HG03045 (cell line): ENCODE results near the gene PDC.

Experiments used
- ATAC-seq: cut with Tn5 transposase; IDR thresholded peaks from one replicate; pipeline ENCODE4 v1.9.1; 2021; ENCODE audit warnings: mild to moderate bottlenecking, moderate library complexity; ENCODE audit not compliant: unreplicated experiment

Gene PDC

GRCh38 chr1:186461014-186461413 lies at the start of gene PDC:
TSS of gene PDC (minus strand) at chr1:186461114. CDS start at chr1:186449459, 11,655 bp downstream.
- no peak for ATAC-seq

- no peak for ATAC-seq
Measured at GRCh38 chr1:186503190-186503589, 42.3 kb upstream of the PDC start.

GRCh38 chr1:186502087-186502486 lies 41.2 kb upstream of the PDC start:
- peak; percentile 47 for ATAC-seq

GRCh38 chr1:186500804-186501203 lies 39.9 kb upstream of the PDC start:
- ATAC-seq = no peak

GRCh38 chr1:186499571-186499970 lies 38.7 kb upstream of the PDC start:
- ATAC-seq = no peak

- ATAC-seq = no peak
Measured at GRCh38 chr1:186498695-186499389, 37.9 kb upstream of the PDC start.

- no peak for ATAC-seq
Measured at GRCh38 chr1:186498071-186498470, 37.2 kb upstream of the PDC start.

GRCh38 chr1:186497651-186498050 lies 36.7 kb upstream of the PDC start:
- ATAC-seq = no peak

GRCh38 chr1:186496171-186496851 lies 35.4 kb upstream of the PDC start:
- ATAC-seq = no peak

GRCh38 chr1:186494832-186495271 lies 33.9 kb upstream of the PDC start:
- ATAC-seq = peak; percentile 48

- ATAC-seq = no peak
Measured at GRCh38 chr1:186492531-186493291, 31.8 kb upstream of the PDC start.

- no peak for ATAC-seq
Measured at GRCh38 chr1:186491336-186491735, 30.4 kb upstream of the PDC start.

GRCh38 chr1:186487163-186487562 lies 26.2 kb upstream of the PDC start:
- ATAC-seq = no peak

GRCh38 chr1:186486061-186486460 lies 25.1 kb upstream of the PDC start:
- no peak for ATAC-seq

- no peak for ATAC-seq
Measured at GRCh38 chr1:186483561-186483960, 22.6 kb upstream of the PDC start.

GRCh38 chr1:186482661-186483255 lies 21.8 kb upstream of the PDC start:
- ATAC-seq = peak; percentile 57

- ATAC-seq = no peak
Measured at GRCh38 chr1:186481303-186481888, 20.5 kb upstream of the PDC start.

GRCh38 chr1:186479162-186479561 lies 18.2 kb upstream of the PDC start:
- ATAC-seq = no peak

- no peak for ATAC-seq
Measured at GRCh38 chr1:186476264-186477040, 15.5 kb upstream of the PDC start.

GRCh38 chr1:186474208-186474607 lies 13.3 kb upstream of the PDC start:
- ATAC-seq = no peak
